Endodermal cell (in vitro differentiated cells): ENCODE data around the gene CDH4. TPM values are rescaled to one million over a fixed set of nuclear protein-coding genes. Genes with fewer than 3 reads are reported as not detected.
A peak's percentile ranks its signal among the peaks of the same experiment; 100 is the strongest.

Experiments used
- DNase-seq: peaks from one replicate; pipeline ENCODE4 v3.0.0-alpha.2; 2017
- H3K27ac ChIP-seq: 2 replicates; pipeline ENCODE4 v1.5.1; 2013; ENCODE audit warnings: mild to moderate bottlenecking, low read depth, low read length, moderate library complexity
- H3K27me3 ChIP-seq: 2 replicates; pipeline ENCODE4 v1.6.1; 2013; ENCODE audit warnings: mild to moderate bottlenecking, low read length, moderate library complexity; ENCODE audit not compliant: insufficient read depth, control insufficient read depth, poor library complexity, severe bottlenecking
- H3K36me3 ChIP-seq: 2 replicates; pipeline ENCODE4 v1.7.0; 2013; ENCODE audit warnings: mild to moderate bottlenecking, low read length, moderate library complexity; ENCODE audit not compliant: control insufficient read depth, insufficient read depth
- H3K4me1 ChIP-seq: one replicate; pipeline ENCODE4 v1.7.0; 2013; ENCODE audit warnings: low read length; ENCODE audit not compliant: control insufficient read depth, insufficient read depth
- H3K4me3 ChIP-seq: 2 replicates; pipeline ENCODE4 v1.5.1; 2013; ENCODE audit warnings: mild to moderate bottlenecking, low read length, moderate library complexity
- H3K9ac ChIP-seq: 2 replicates; pipeline ENCODE4 v1.6.1; 2013; ENCODE audit warnings: mild to moderate bottlenecking, low read length, moderate library complexity; ENCODE audit not compliant: poor library complexity, severe bottlenecking; ENCODE audit errors: extremely low read depth
- H3K9me3 ChIP-seq: 2 replicates; pipeline ENCODE4 v1.6.1; 2013; ENCODE audit warnings: mild to moderate bottlenecking, low read length, moderate library complexity; ENCODE audit not compliant: control insufficient read depth
- H3K27ac Mint-ChIP-seq: 2 replicates; pipeline ENCODE4 v1.8.0; 2020; ENCODE audit warnings: mixed read lengths
- H3K27me3 Mint-ChIP-seq: 2 replicates; pipeline ENCODE4 v1.8.0; 2021; ENCODE audit warnings: mild to moderate bottlenecking, mixed read lengths; ENCODE audit not compliant: insufficient read depth
- H3K36me3 Mint-ChIP-seq: 2 replicates; pipeline ENCODE4 v1.8.0; 2020; ENCODE audit warnings: low read depth, mixed read lengths
- H3K4me1 Mint-ChIP-seq: 2 replicates; pipeline ENCODE4 v1.8.0; 2020; ENCODE audit warnings: mixed read lengths
- H3K4me3 Mint-ChIP-seq: 2 replicates; pipeline ENCODE4 v1.8.0; 2020; ENCODE audit warnings: mild to moderate bottlenecking, moderate library complexity, mixed read lengths
- H3K9me3 Mint-ChIP-seq: 2 replicates; pipeline ENCODE4 v1.8.0; 2020; ENCODE audit warnings: mild to moderate bottlenecking, mixed read lengths
- WGBS, 2 experiments: methylation state at CpG; one replicate each; pipeline versions ENCODE4 v1.1.5 to v1.1.7; 2013; ENCODE audit warnings: missing lambda C conversion rate in 2 of 2, mixed read lengths in 1 of 2; ENCODE audit not compliant: insufficient coverage in 1 of 2, insufficient read length in 1 of 2; 5-methylcytosine and 5-hydroxymethylcytosine counted together
- total RNA-seq, 2 donors: library from RNA; stranded (reverse); fragmentation: NEBNext Ultra II Directional in 1 of 2; extraction: Animal tissue kit (Norgen Biotek cat#: 25700) in 1 of 2; gene quantifications; 2 replicates in 1 of 2; 3 replicates in 1 of 2; pipeline ENCODE4 v1.2.1, GENCODE V29; 2021
- TF ChIP-seq, protein P1 (sequence below): fragments of 200-600 bp; sonication (generic); conservative IDR thresholded peaks from 2 replicates; pipeline ENCODE4 v1.5.0; 2021; ENCODE audit warnings: antibody characterized with exemption, mild to moderate bottlenecking

The CDH4 gene
- total RNA-seq, 2 donors from 2014 or later, result 1.8 to 5.8 TPM

DNA sequence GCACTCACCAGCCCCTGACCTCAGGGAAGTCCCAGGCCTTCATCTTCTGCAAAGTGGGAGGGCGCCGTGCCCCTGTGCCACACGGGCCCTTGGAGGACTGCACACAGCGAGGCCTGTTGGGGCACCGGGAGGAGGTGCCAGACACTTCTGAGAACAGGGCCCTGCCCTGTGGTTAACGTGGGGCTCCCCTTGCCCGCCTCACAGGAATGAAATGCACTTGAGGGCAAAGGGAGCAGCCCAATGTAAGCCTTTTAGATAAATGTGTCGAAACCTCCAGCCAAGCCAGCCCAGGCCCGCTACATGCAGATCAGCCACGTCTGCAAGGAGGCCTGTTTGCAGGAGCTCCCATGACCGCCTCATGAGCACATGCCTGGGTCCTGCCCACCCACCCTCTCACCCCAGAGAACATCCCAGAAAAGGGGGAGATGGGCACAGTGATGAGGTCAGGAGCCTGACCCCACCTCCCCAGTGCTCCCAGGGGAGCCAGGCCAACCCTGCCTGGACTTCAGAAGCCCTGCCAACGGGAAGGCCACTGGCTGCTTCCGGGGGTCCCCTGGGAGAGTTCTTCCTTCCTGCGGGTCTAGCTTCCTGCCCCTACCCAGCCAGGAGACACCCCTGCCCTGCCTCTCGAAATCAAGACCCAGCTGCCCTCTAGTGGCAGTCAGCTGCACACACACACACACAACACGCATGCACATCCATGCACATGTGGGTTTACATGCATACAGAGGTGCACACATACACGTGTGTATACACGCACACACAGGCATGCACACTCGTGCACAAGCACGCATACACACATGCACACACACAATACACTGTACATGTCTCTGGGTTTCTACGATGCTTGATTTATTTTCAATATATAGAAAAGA, 634.9 kb downstream of the CDH4 start:
- DNase-seq, result peak; percentile 84
- Mint-ChIP-seq H3K4me1 (no peaks in the 10 kb centered on the region), H3K27ac (no peak overlapping the region), H3K4me3 (no peak overlapping the region), H3K27me3 (peaks cover 9% of the 10 kb centered on the region), H3K36me3 (no peaks in the 10 kb centered on the region), H3K9me3 (peaks cover 3% of the 10 kb centered on the region)
- no peak overlapping the region for H3K4me3 ChIP-seq
- no peaks in the 10 kb centered on the region for H3K36me3 ChIP-seq
- H3K27me3 ChIP-seq, result no peaks in the 10 kb centered on the region
- no peaks in the 10 kb centered on the region for H3K9me3 ChIP-seq
- no peaks in the 10 kb centered on the region for H3K4me1 ChIP-seq
- TF ChIP-seq, protein P1, sequence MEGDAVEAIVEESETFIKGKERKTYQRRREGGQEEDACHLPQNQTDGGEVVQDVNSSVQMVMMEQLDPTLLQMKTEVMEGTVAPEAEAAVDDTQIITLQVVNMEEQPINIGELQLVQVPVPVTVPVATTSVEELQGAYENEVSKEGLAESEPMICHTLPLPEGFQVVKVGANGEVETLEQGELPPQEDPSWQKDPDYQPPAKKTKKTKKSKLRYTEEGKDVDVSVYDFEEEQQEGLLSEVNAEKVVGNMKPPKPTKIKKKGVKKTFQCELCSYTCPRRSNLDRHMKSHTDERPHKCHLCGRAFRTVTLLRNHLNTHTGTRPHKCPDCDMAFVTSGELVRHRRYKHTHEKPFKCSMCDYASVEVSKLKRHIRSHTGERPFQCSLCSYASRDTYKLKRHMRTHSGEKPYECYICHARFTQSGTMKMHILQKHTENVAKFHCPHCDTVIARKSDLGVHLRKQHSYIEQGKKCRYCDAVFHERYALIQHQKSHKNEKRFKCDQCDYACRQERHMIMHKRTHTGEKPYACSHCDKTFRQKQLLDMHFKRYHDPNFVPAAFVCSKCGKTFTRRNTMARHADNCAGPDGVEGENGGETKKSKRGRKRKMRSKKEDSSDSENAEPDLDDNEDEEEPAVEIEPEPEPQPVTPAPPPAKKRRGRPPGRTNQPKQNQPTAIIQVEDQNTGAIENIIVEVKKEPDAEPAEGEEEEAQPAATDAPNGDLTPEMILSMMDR, result peak; percentile 89
- WGBS, 2 experiments, result 67 to 72% methylated on average over 14 to 20 of the region's 21 CpGs
- no peak overlapping the region for H3K9ac ChIP-seq
- no peak overlapping the region for H3K27ac ChIP-seq

DNA sequence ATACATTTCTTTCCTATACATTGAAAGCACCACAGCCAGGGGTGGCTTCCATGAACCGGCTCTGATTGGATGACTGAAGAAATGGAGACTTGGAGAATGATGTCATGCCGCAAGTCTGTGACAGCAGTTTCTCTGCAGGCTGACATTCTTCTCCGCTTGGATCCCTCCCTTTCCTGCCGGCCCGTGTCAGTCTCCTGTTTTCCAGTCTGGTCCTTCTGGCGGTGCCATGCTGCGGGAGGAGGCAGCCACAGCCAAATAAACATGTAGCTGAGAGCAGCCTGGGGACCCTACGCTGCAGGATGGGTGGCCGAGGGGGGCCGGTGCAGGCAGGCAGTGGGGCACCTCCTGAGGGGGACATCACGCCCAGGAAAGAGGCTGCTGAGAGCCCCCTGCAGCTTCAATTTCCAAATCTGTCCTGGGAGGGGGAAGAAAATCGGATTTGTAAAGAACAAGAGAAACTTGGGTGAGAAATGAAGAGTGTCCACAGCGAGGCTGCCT, 635.6 kb downstream of the CDH4 start:
- no peak overlapping the region for H3K9ac ChIP-seq
- no peaks in the 10 kb centered on the region for H3K9me3 ChIP-seq
- TF ChIP-seq, protein P1, result no peak
- 73 to 81% methylated on average over 12 to 13 of the region's 13 CpGs for WGBS, 2 experiments
- Mint-ChIP-seq H3K27me3 (peaks cover 15% of the 10 kb centered on the region), H3K27ac (no peak overlapping the region), H3K4me3 (no peak overlapping the region), H3K9me3 (peaks cover 3% of the 10 kb centered on the region), H3K4me1 (no peaks in the 10 kb centered on the region), H3K36me3 (no peaks in the 10 kb centered on the region)
- no peaks in the 10 kb centered on the region for H3K4me1 ChIP-seq
- no peaks in the 10 kb centered on the region for H3K36me3 ChIP-seq
- H3K4me3 ChIP-seq, result no peak overlapping the region
- no peak for DNase-seq
- H3K27me3 ChIP-seq, result no peaks in the 10 kb centered on the region
- H3K27ac ChIP-seq, result no peak overlapping the region

DNA sequence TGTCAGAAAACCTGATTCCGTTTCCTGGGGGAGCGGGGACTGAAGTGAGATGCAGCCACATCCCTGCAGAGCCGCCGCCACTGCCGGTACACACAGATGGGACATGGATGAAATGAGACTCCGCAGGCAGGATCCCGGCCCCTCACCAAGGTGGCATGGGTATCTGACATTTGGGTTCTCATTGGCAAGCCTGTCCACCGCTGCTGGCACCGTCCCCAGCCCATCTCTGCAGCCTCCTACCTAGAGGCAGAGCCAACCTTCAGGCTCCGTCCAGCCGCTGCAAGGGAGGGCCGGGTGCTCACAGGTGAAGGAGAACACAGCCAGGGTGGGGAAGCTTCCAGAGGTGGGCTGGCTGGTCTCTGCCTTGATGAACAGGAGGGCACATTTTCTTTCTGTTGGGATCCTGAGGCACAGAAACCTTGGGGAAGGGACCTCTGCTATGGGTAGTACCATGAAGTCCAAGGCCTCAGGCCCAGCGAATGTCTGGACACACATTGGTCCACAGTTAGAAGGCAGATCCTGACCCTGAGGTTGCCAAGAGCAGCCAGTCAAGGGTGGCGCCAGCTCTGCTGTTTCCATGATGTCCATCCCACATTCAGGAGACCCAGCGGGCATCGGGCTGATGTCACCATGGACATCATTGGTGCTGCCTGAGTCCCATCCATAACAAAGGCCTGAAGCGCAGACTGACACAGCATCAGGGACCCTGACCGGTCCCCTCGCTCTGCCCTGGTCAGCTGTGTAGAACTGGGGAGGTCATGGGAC, 636.2 kb downstream of the CDH4 start:
- no peak overlapping the region for H3K4me3 ChIP-seq
- H3K27ac ChIP-seq, result no peak overlapping the region
- no peaks in the 10 kb centered on the region for H3K36me3 ChIP-seq
- no peak for DNase-seq
- no peaks in the 10 kb centered on the region for H3K9me3 ChIP-seq
- H3K9ac ChIP-seq, result no peak overlapping the region
- no peak overlapping the region for H3K27ac Mint-ChIP-seq
- H3K9me3 Mint-ChIP-seq, result peaks cover 3% of the 10 kb centered on the region
- peaks cover 15% of the 10 kb centered on the region for H3K27me3 Mint-ChIP-seq
- H3K4me1 Mint-ChIP-seq, result no peaks in the 10 kb centered on the region
- H3K4me3 Mint-ChIP-seq, result no peak overlapping the region
- no peaks in the 10 kb centered on the region for H3K36me3 Mint-ChIP-seq
- no peaks in the 10 kb centered on the region for H3K27me3 ChIP-seq
- TF ChIP-seq, protein P1, result no peak
- no peaks in the 10 kb centered on the region for H3K4me1 ChIP-seq
- WGBS, 2 experiments, result 90 to 98% methylated on average over 10 to 19 of the region's 19 CpGs
